ENCODE data around the gene RASD1. TPM values are rescaled to one million over a fixed set of nuclear protein-coding genes. Genes with fewer than 3 reads are reported as not detected.

RASD1 gene
- total RNA-seq, 4 donors from 2014 or later, result 23.5 to 83.8 (median 61.3) TPM

GRCh38 chr17:17448723-17449122 lies 47.5 kb downstream of the RASD1 start:
- H3K36me3 ChIP-seq, result no peaks in the 10 kb centered on the region
- no peaks in the 10 kb centered on the region for H3K27me3 ChIP-seq
- DNase-seq, result no peak
- H3K27ac ChIP-seq, result no peak overlapping the region
- H3K4me1 ChIP-seq, result peaks cover 0 to 8% (median 5%) of the 10 kb centered on the region in 4 donors
- intact Hi-C loops (cut with DNase I; ENCODE audit: low total_unique reads) (no loop called here), in situ Hi-C loops (cut with MboI; ENCODE audit: low pct_ligation_motif_present in 1 of 4, low pct_unique_long_range_greater_than_20kb in 1 of 4, low sequenced_read_pairs in 3 of 4) (no loop called here)
- no peaks in the 10 kb centered on the region for H3K9me3 ChIP-seq
- WGBS, 2 donors (ENCODE audit: low coverage in 1 of 2), result 72% methylated on average over 3 of the region's 4 CpGs; no CpG with 5 or more reads in 1 of the 2 donors
- no peak overlapping the region for H3K4me3 ChIP-seq
- no peak for TF ChIP-seq CTCF (IDR thresholded peaks at IDR 0.05)
- no peak for TF ChIP-seq POLR2AphosphoS5 (IDR thresholded peaks at IDR 0.05)
- TF ChIP-seq POLR2A (IDR thresholded peaks at IDR 0.05), result no peak
- TF ChIP-seq EP300 (IDR thresholded peaks at IDR 0.05; ENCODE audit: low read depth), result no peak

GRCh38 chr17:17448076-17448475 lies 48.1 kb downstream of the RASD1 start:
- H3K27ac ChIP-seq, result no peak overlapping the region
- DNase-seq, result no peak
- no peaks in the 10 kb centered on the region for H3K36me3 ChIP-seq
- no peak for TF ChIP-seq POLR2A (IDR thresholded peaks at IDR 0.05)
- no peak for TF ChIP-seq CTCF (IDR thresholded peaks at IDR 0.05)
- TF ChIP-seq POLR2AphosphoS5 (IDR thresholded peaks at IDR 0.05), result no peak
- TF ChIP-seq EP300 (IDR thresholded peaks at IDR 0.05; ENCODE audit: low read depth), result no peak
- H3K4me3 ChIP-seq, result no peak overlapping the region
- in situ Hi-C loops (cut with MboI; ENCODE audit: low pct_ligation_motif_present in 1 of 4, low pct_unique_long_range_greater_than_20kb in 1 of 4, low sequenced_read_pairs in 3 of 4), result no loop called here
- no peaks in the 10 kb centered on the region for H3K9me3 ChIP-seq
- WGBS, 2 donors (ENCODE audit: low coverage in 1 of 2), result 33 to 45% methylated on average over 5 of the region's 5 CpGs
- H3K27me3 ChIP-seq, result no peaks in the 10 kb centered on the region
- intact Hi-C loops (cut with DNase I; ENCODE audit: low total_unique reads), result no loop called here
- peaks cover 0 to 8% (median 5%) of the 10 kb centered on the region in 4 donors for H3K4me1 ChIP-seq

GRCh38 chr17:17447264-17447663 lies 48.9 kb downstream of the RASD1 start:
- in situ Hi-C loops (cut with MboI; ENCODE audit: low pct_ligation_motif_present in 1 of 4, low pct_unique_long_range_greater_than_20kb in 1 of 4, low sequenced_read_pairs in 3 of 4), result no loop called here
- 90% methylated on average over 5 of the region's 5 CpGs; no CpG with 5 or more reads in 1 of the 2 donors for WGBS, 2 donors (ENCODE audit: low coverage in 1 of 2)
- Histone ChIP-seq H3K9me3 (no peaks in the 10 kb centered on the region), H3K4me3 (no peak overlapping the region), H3K27ac (no peak overlapping the region), H3K27me3 (no peaks in the 10 kb centered on the region), H3K36me3 (no peaks in the 10 kb centered on the region), H3K4me1 (peaks cover 0 to 8% (median 5%) of the 10 kb centered on the region in 4 donors)
- intact Hi-C loops (cut with DNase I; ENCODE audit: low total_unique reads), result no loop called here
- no peak for TF ChIP-seq POLR2A (IDR thresholded peaks at IDR 0.05)
- no peak for TF ChIP-seq EP300 (IDR thresholded peaks at IDR 0.05; ENCODE audit: low read depth)
- no peak for TF ChIP-seq POLR2AphosphoS5 (IDR thresholded peaks at IDR 0.05)
- TF ChIP-seq CTCF (IDR thresholded peaks at IDR 0.05), result no peak
- DNase-seq, result no peak

DNA sequence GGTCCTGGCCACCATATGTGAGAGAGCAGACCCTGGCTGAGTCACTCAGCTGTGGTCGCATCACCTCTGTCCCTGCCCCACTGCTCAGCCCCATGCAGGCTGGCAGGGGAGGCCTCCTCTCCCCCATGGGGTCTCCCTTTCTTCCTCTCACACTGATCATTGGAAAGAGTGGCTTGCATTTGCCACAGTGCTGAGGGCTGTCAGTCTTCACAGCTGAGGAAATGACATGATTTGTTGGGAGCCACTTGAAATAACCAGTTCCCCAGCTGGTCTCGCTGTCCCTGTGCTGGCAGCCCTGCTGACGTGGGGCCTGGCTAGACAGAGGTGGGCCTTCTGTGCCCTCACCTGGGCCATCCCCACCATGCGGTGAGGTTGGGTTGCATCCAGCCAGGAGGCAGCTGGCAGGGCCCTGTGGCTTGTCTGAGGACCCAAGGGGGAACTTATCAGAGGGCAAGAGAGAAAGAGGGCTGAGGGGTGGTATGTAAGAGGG lies 49.5 kb downstream of the RASD1 start:
- no peaks in the 10 kb centered on the region for H3K36me3 ChIP-seq
- in situ Hi-C loops (cut with MboI; ENCODE audit: low pct_ligation_motif_present in 1 of 4, low pct_unique_long_range_greater_than_20kb in 1 of 4, low sequenced_read_pairs in 3 of 4) (no loop called here), intact Hi-C loops (cut with DNase I; ENCODE audit: low total_unique reads) (no loop called here)
- peaks cover 0 to 8% (median 5%) of the 10 kb centered on the region in 4 donors for H3K4me1 ChIP-seq
- no peaks in the 10 kb centered on the region for H3K27me3 ChIP-seq
- peak overlapping the region in 1 of 4 donors; percentile 11 for H3K27ac ChIP-seq
- TF ChIP-seq CTCF (IDR thresholded peaks at IDR 0.05) (no peak), EP300 (IDR thresholded peaks at IDR 0.05; ENCODE audit: low read depth) (no peak), POLR2A (IDR thresholded peaks at IDR 0.05) (no peak), POLR2AphosphoS5 (IDR thresholded peaks at IDR 0.05) (no peak)
- no peaks in the 10 kb centered on the region for H3K9me3 ChIP-seq
- 81% methylated on average over 4 of the region's 4 CpGs; no CpG with 5 or more reads in 1 of the 2 donors for WGBS, 2 donors (ENCODE audit: low coverage in 1 of 2)
- no peak for DNase-seq
- no peak overlapping the region for H3K4me3 ChIP-seq

Measured in transverse colon (tissue), 4 donors.